GM12891 (cell line): ENCODE measurements around the gene FAM181A.

ENCODE experiments used
- POLR2AphosphoS5 ChIP-seq: IDR thresholded peaks from 2 replicates; pipeline ENCODE4 v1.6.1; 2011; ENCODE audit warnings: low read depth, low read length, control low read depth
- SPI1 ChIP-seq: IDR thresholded peaks from 2 replicates; pipeline ENCODE4 v1.6.1; 2011; ENCODE audit warnings: low read depth, low read length, control low read depth
- TAF1 ChIP-seq: IDR thresholded peaks from 2 replicates; pipeline ENCODE4 v1.6.1; 2011; ENCODE audit warnings: low read depth, low read length, control low read depth

DNA sequence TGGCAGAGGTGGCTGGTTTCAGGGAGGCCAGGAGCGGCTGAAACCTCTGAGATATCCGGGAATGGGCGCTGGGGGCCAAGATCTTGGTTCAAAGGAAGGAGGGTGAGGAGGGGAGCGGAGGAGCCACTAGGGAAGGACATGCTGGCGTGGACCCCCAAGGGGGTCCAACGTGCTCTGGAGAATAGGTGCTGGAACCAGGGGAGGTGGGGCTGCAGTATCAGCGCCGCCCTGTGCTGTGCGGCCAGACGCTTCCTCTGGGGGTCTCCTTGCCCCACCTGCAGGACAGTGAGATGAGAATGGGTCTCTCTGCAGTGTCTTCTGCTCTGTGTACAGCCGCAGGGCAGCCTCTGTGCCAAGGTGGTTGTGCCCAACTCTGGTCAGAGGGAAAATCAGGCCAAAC, 2.5 kb downstream of the FAM181A start:
- TF ChIP-seq POLR2AphosphoS5 (no peak), TAF1 (no peak), SPI1 (no peak)
